ENCODE results near the gene ABCB1.

Gene ABCB1

GRCh38 chr7:87600130-87601124, at the start of gene ABCB1:
TSS of gene ABCB1 (minus strand) at chr7:87600884. CDS start at chr7:87600184, 700 bp downstream.
- Histone ChIP-seq H3K27ac (ENCODE audit: low read depth in 2 of 2, low read length in 2 of 2) (peak within 1 kb of the TSS; percentile 56 to 59), H3K9ac (ENCODE audit: low read depth in 1 of 2, low read length in 2 of 2) (peak within 1 kb of the TSS; percentile 68 to 72), H3K27me3 (ENCODE audit: control insufficient read depth in 2 of 2, insufficient read depth in 2 of 2, low read length in 2 of 2) (peaks cover 0 to 3% of the 10 kb centered on the region in 2 donors), H3K9me3 (ENCODE audit: control insufficient read depth in 2 of 2, low read length in 2 of 2) (no peaks in the 10 kb centered on the region), H3K4me1 (ENCODE audit: control insufficient read depth in 2 of 2, insufficient read depth in 2 of 2, low read length in 2 of 2) (peaks cover 3 to 12% of the 10 kb centered on the region in 2 donors), H3K4me3 (ENCODE audit: low read length in 2 of 2) (peak within 1 kb of the TSS; percentile 70 to 88), H3K36me3 (ENCODE audit: control insufficient read depth in 2 of 2, insufficient read depth in 2 of 2, low read length in 2 of 2) (no peaks in the 10 kb centered on the region)

- Histone ChIP-seq H3K9ac (ENCODE audit: low read depth in 1 of 2, low read length in 2 of 2) (no peak overlapping the region), H3K36me3 (ENCODE audit: control insufficient read depth in 2 of 2, insufficient read depth in 2 of 2, low read length in 2 of 2) (no peaks in the 10 kb centered on the region), H3K27ac (ENCODE audit: low read depth in 2 of 2, low read length in 2 of 2) (no peak overlapping the region), H3K9me3 (ENCODE audit: control insufficient read depth in 2 of 2, low read length in 2 of 2) (no peaks in the 10 kb centered on the region), H3K4me3 (ENCODE audit: low read length in 2 of 2) (no peak overlapping the region), H3K4me1 (ENCODE audit: control insufficient read depth in 2 of 2, insufficient read depth in 2 of 2, low read length in 2 of 2) (no peaks in the 10 kb centered on the region), H3K27me3 (ENCODE audit: control insufficient read depth in 2 of 2, insufficient read depth in 2 of 2, low read length in 2 of 2) (no peaks in the 10 kb centered on the region)
Observed at GRCh38 chr7:87648316-87648715, 47.6 kb upstream of the ABCB1 start.

DNA sequence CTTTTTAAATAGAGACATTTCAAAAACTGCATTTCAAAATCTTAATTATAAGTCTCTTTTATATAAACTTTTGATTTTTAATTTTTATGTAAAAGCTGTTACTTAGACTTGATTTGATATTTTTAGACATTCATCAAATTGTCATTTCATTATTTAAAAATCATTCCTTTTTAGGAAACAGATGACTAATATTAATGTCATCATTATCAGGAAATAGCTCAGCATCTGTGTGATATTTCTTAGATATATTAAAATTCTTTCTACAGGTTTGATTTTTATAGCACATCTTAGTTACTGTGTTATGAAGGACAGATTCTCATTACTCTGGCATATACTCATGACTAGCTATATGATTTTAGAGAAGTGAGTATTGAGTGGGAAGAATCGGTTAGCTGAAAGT, 44.8 kb upstream of the ABCB1 start:
- Histone ChIP-seq H3K9me3 (ENCODE audit: control insufficient read depth in 2 of 2, low read length in 2 of 2) (no peaks in the 10 kb centered on the region), H3K27ac (ENCODE audit: low read depth in 2 of 2, low read length in 2 of 2) (no peak overlapping the region), H3K27me3 (ENCODE audit: control insufficient read depth in 2 of 2, insufficient read depth in 2 of 2, low read length in 2 of 2) (no peaks in the 10 kb centered on the region), H3K36me3 (ENCODE audit: control insufficient read depth in 2 of 2, insufficient read depth in 2 of 2, low read length in 2 of 2) (no peaks in the 10 kb centered on the region), H3K4me1 (ENCODE audit: control insufficient read depth in 2 of 2, insufficient read depth in 2 of 2, low read length in 2 of 2) (no peaks in the 10 kb centered on the region), H3K4me3 (ENCODE audit: low read length in 2 of 2) (no peak overlapping the region), H3K9ac (ENCODE audit: low read depth in 1 of 2, low read length in 2 of 2) (no peak overlapping the region)

- Histone ChIP-seq H3K27ac (ENCODE audit: low read depth in 2 of 2, low read length in 2 of 2) (no peak overlapping the region), H3K9ac (ENCODE audit: low read depth in 1 of 2, low read length in 2 of 2) (no peak overlapping the region), H3K27me3 (ENCODE audit: control insufficient read depth in 2 of 2, insufficient read depth in 2 of 2, low read length in 2 of 2) (no peaks in the 10 kb centered on the region), H3K4me1 (ENCODE audit: control insufficient read depth in 2 of 2, insufficient read depth in 2 of 2, low read length in 2 of 2) (no peaks in the 10 kb centered on the region), H3K9me3 (ENCODE audit: control insufficient read depth in 2 of 2, low read length in 2 of 2) (no peaks in the 10 kb centered on the region), H3K4me3 (ENCODE audit: low read length in 2 of 2) (no peak overlapping the region), H3K36me3 (ENCODE audit: control insufficient read depth in 2 of 2, insufficient read depth in 2 of 2, low read length in 2 of 2) (no peaks in the 10 kb centered on the region)
Observed at GRCh38 chr7:87635921-87636320, 35.2 kb upstream of the ABCB1 start.

DNA sequence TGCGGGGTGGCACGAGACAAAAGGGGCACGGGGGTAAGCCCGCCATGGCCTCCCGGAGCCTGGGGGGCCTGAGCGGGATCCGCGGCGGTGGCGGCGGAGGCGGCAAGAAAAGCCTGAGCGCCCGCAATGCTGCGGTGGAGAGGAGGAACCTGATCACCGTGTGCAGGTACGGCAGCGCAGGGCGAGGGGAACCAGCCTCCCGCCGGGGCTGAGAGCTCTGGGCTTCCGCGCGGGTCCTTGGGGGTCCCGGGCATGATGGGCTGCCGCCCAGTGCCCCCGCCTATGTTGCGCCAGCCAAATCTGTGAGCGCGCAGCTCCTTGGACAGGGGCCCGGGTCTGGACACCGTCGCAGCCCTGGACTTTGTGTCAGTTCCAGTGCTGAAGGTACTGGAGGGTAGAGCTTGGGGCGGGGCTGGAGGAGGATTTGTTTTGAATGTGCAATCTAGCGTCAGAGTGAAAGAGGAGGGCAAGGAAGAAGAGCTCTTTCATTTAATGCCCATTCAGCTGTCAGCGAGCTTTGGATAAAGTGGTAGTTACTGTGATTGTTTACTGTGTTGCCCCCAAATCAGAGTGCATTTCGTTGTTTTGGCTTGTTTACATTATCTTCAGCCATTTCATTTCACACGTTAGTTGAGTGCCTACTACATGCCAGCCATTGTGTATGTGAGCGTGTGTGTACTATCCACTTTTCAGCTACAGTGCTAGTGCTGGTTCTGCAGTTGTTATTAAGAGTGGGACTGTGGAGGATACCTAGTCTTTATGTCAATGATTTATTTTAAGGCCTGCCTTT, 28.3 kb upstream of the ABCB1 start:
- no peaks in the 10 kb centered on the region for H3K9me3 ChIP-seq (ENCODE audit: control insufficient read depth in 2 of 2, low read length in 2 of 2)
- peaks cover 2 to 3% of the 10 kb centered on the region in 2 donors for H3K27me3 ChIP-seq (ENCODE audit: control insufficient read depth in 2 of 2, insufficient read depth in 2 of 2, low read length in 2 of 2)
- H3K4me3 ChIP-seq (ENCODE audit: low read length in 2 of 2), result peak overlapping the region; percentile 81 to 94
- H3K36me3 ChIP-seq (ENCODE audit: control insufficient read depth in 2 of 2, insufficient read depth in 2 of 2, low read length in 2 of 2), result no peaks in the 10 kb centered on the region
- H3K9ac ChIP-seq (ENCODE audit: low read depth in 1 of 2, low read length in 2 of 2), result peak overlapping the region; percentile 41 to 85
- H3K27ac ChIP-seq (ENCODE audit: low read depth in 2 of 2, low read length in 2 of 2), result peak overlapping the region; percentile 67 to 83
- H3K4me1 ChIP-seq (ENCODE audit: control insufficient read depth in 2 of 2, insufficient read depth in 2 of 2, low read length in 2 of 2), result peaks cover 5 to 6% of the 10 kb centered on the region in 2 donors

DNA sequence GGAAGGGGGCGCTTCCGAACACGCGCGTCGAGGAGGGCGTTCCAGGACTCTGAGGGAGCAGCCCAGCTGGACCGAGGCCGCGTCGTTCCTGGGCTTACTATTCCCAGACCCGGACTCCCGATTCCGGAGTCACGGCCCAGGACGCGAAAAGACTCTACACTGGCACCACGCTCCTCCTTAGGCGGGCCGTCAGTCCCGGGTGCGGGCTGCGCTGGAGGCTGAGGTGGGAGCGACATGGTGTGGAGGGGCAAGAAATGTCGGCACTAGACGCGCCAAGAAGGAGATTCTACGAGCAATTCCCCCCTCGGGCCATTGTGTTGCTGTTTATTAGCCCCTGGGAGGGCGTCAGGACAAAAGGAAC, 26.9 kb upstream of the ABCB1 start:
- H3K4me1 ChIP-seq (ENCODE audit: control insufficient read depth in 2 of 2, insufficient read depth in 2 of 2, low read length in 2 of 2), result peaks cover 5 to 6% of the 10 kb centered on the region in 2 donors
- H3K4me3 ChIP-seq (ENCODE audit: low read length in 2 of 2), result peak overlapping the region; percentile 81 to 94
- peaks cover 2 to 3% of the 10 kb centered on the region in 2 donors for H3K27me3 ChIP-seq (ENCODE audit: control insufficient read depth in 2 of 2, insufficient read depth in 2 of 2, low read length in 2 of 2)
- no peaks in the 10 kb centered on the region for H3K36me3 ChIP-seq (ENCODE audit: control insufficient read depth in 2 of 2, insufficient read depth in 2 of 2, low read length in 2 of 2)
- H3K9me3 ChIP-seq (ENCODE audit: control insufficient read depth in 2 of 2, low read length in 2 of 2), result no peaks in the 10 kb centered on the region
- H3K27ac ChIP-seq (ENCODE audit: low read depth in 2 of 2, low read length in 2 of 2), result no peak overlapping the region
- peak overlapping the region; percentile 24 to 85 for H3K9ac ChIP-seq (ENCODE audit: low read depth in 1 of 2, low read length in 2 of 2)

- H3K27me3 ChIP-seq (ENCODE audit: control insufficient read depth in 2 of 2, insufficient read depth in 2 of 2, low read length in 2 of 2), result peaks cover 2 to 3% of the 10 kb centered on the region in 2 donors
- H3K36me3 ChIP-seq (ENCODE audit: control insufficient read depth in 2 of 2, insufficient read depth in 2 of 2, low read length in 2 of 2), result no peaks in the 10 kb centered on the region
- no peak overlapping the region for H3K9ac ChIP-seq (ENCODE audit: low read depth in 1 of 2, low read length in 2 of 2)
- H3K27ac ChIP-seq (ENCODE audit: low read depth in 2 of 2, low read length in 2 of 2), result no peak overlapping the region
- no peaks in the 10 kb centered on the region for H3K9me3 ChIP-seq (ENCODE audit: control insufficient read depth in 2 of 2, low read length in 2 of 2)
- H3K4me1 ChIP-seq (ENCODE audit: control insufficient read depth in 2 of 2, insufficient read depth in 2 of 2, low read length in 2 of 2), result peaks cover 5 to 6% of the 10 kb centered on the region in 2 donors
- no peak overlapping the region for H3K4me3 ChIP-seq (ENCODE audit: low read length in 2 of 2)
Observed at GRCh38 chr7:87625101-87625500, 24.4 kb upstream of the ABCB1 start.

- H3K27ac ChIP-seq (ENCODE audit: low read depth in 2 of 2, low read length in 2 of 2), result no peak overlapping the region
- no peak overlapping the region for H3K9ac ChIP-seq (ENCODE audit: low read depth in 1 of 2, low read length in 2 of 2)
- peaks cover 5 to 6% of the 10 kb centered on the region in 2 donors for H3K4me1 ChIP-seq (ENCODE audit: control insufficient read depth in 2 of 2, insufficient read depth in 2 of 2, low read length in 2 of 2)
- peaks cover 2 to 3% of the 10 kb centered on the region in 2 donors for H3K27me3 ChIP-seq (ENCODE audit: control insufficient read depth in 2 of 2, insufficient read depth in 2 of 2, low read length in 2 of 2)
- H3K4me3 ChIP-seq (ENCODE audit: low read length in 2 of 2), result no peak overlapping the region
- H3K9me3 ChIP-seq (ENCODE audit: control insufficient read depth in 2 of 2, low read length in 2 of 2), result no peaks in the 10 kb centered on the region
- H3K36me3 ChIP-seq (ENCODE audit: control insufficient read depth in 2 of 2, insufficient read depth in 2 of 2, low read length in 2 of 2), result no peaks in the 10 kb centered on the region
Observed at GRCh38 chr7:87624628-87625027, 23.9 kb upstream of the ABCB1 start.

GRCh38 chr7:87615197-87615596, 14.5 kb upstream of the ABCB1 start:
- Histone ChIP-seq H3K9me3 (ENCODE audit: control insufficient read depth in 2 of 2, low read length in 2 of 2) (no peaks in the 10 kb centered on the region), H3K4me1 (ENCODE audit: control insufficient read depth in 2 of 2, insufficient read depth in 2 of 2, low read length in 2 of 2) (no peaks in the 10 kb centered on the region), H3K4me3 (ENCODE audit: low read length in 2 of 2) (no peak overlapping the region), H3K36me3 (ENCODE audit: control insufficient read depth in 2 of 2, insufficient read depth in 2 of 2, low read length in 2 of 2) (no peaks in the 10 kb centered on the region), H3K9ac (ENCODE audit: low read depth in 1 of 2, low read length in 2 of 2) (no peak overlapping the region), H3K27ac (ENCODE audit: low read depth in 2 of 2, low read length in 2 of 2) (no peak overlapping the region), H3K27me3 (ENCODE audit: control insufficient read depth in 2 of 2, insufficient read depth in 2 of 2, low read length in 2 of 2) (no peaks in the 10 kb centered on the region)

DNA sequence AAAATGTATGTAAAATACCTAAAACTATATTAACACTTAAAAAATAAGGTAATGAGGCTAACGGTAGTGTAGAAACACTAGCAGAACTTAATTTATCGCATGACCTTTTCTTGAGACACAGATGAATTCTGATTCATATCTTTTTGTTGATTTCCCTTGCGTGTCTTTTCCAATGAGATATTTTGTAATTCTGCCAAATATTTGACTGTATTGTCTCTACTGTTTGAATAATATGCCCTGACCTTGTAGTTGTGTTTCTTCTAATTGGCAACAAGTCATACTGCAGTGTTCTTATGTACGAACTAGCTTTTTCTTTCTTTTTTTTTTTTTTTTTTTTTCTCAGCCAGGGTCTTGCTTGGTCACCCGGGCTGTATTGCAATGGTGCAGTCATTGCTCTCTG, 9.2 kb upstream of the ABCB1 start:
- Histone ChIP-seq H3K27ac (ENCODE audit: low read depth in 2 of 2, low read length in 2 of 2) (no peak overlapping the region), H3K4me3 (ENCODE audit: low read length in 2 of 2) (no peak overlapping the region), H3K9me3 (ENCODE audit: control insufficient read depth in 2 of 2, low read length in 2 of 2) (no peaks in the 10 kb centered on the region), H3K27me3 (ENCODE audit: control insufficient read depth in 2 of 2, insufficient read depth in 2 of 2, low read length in 2 of 2) (no peaks in the 10 kb centered on the region), H3K4me1 (ENCODE audit: control insufficient read depth in 2 of 2, insufficient read depth in 2 of 2, low read length in 2 of 2) (no peaks in the 10 kb centered on the region), H3K36me3 (ENCODE audit: control insufficient read depth in 2 of 2, insufficient read depth in 2 of 2, low read length in 2 of 2) (no peaks in the 10 kb centered on the region), H3K9ac (ENCODE audit: low read depth in 1 of 2, low read length in 2 of 2) (no peak overlapping the region)

All from mucosa of rectum (tissue), 2 donors.